Measurements from ENCODE around the gene MORC3.

The MORC3 gene

DNA sequence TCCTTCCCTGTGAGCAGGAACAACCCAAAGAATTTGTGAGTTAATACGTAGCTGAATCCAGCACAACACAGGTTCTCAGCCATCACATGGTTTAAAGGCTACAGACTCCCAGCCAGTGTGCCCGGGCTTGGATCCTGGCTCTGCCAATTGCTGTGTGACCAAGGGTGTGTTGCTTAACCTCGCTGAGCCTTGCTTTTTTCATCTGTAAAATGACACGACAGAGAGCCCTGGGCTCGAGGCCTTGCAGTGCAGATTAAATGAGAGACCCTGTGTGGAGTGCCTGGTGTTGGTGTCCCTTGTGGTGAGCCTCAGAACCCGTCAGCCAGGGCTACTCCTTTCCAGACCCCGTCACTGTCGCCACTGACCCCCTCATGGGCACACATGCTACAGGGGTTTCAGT, 104.6 kb downstream of the MORC3 start:
- no peak for DNase-seq (ENCODE audit: low read depth in 2 of 2)

- DNase-seq (ENCODE audit: low read depth in 2 of 2): no peak
Observed at GRCh38 chr21:36425286-36425685, 105.3 kb downstream of the MORC3 start.

Measured in stimulated activated CD8-positive, alpha-beta memory T cell treated with anti-CD3 and anti-CD28 coated beads, Interleukin-15, amount 100 ng/mL, for 48 hours (primary cell).